ENCODE results near the gene FAM83B.
"Not testable (repeated sequence)": the region's sequence is repeated elsewhere in the genome, so short reads cannot be mapped to it uniquely, and the experiment has no call there.

Gene FAM83B
- total RNA-seq = 0 to 2.4 (median 0) reads per million in 17 experiments

- peak in 1 of 4 experiments; percentile 6 for DNase-seq
Observed at GRCh38 chr6:54846243-54846856, at the start of gene FAM83B. FAM83B (plus strand) TSS chr6:54846771; CDS start chr6:54870247, 23,476 bp downstream.

- not testable (repeated sequence) for DNase-seq
Observed at GRCh38 chr6:54796918-54797317, 49.7 kb upstream of the FAM83B start.

GRCh38 chr6:54800050-54800600 is 46.4 kb upstream of the FAM83B start:
- no peak for DNase-seq

- no peak for DNase-seq
Observed at GRCh38 chr6:54801244-54801643, 45.3 kb upstream of the FAM83B start.

GRCh38 chr6:54801669-54802068 is 44.9 kb upstream of the FAM83B start:
- peak in 1 of 4 experiments; percentile 3 for DNase-seq

- peak in 1 of 4 experiments; percentile 19 for DNase-seq
Observed at GRCh38 chr6:54802775-54803634, 43.6 kb upstream of the FAM83B start.

GRCh38 chr6:54805077-54805476 is 41.5 kb upstream of the FAM83B start:
- DNase-seq = no peak

GRCh38 chr6:54810147-54810546 is 36.4 kb upstream of the FAM83B start:
- no peak for DNase-seq

- no peak for DNase-seq
Observed at GRCh38 chr6:54813892-54814291, 32.7 kb upstream of the FAM83B start.

- DNase-seq = no peak
Observed at GRCh38 chr6:54817236-54817635, 29.3 kb upstream of the FAM83B start.

GRCh38 chr6:54817834-54818233 is 28.7 kb upstream of the FAM83B start:
- DNase-seq = no peak

GRCh38 chr6:54824225-54824624 is 22.3 kb upstream of the FAM83B start:
- DNase-seq = not testable (repeated sequence)

GRCh38 chr6:54827010-54827409 is 19.6 kb upstream of the FAM83B start:
- no peak for DNase-seq

GRCh38 chr6:54830216-54830615 is 16.4 kb upstream of the FAM83B start:
- no peak for DNase-seq

GRCh38 chr6:54835176-54835575 is 11.4 kb upstream of the FAM83B start:
- no peak for DNase-seq

- peak in 3 of 4 experiments; percentile 2 to 53 (median 11) for DNase-seq
Observed at GRCh38 chr6:54846857-54847674, 495 bp downstream of the FAM83B start.

- no peak for DNase-seq
Observed at GRCh38 chr6:54847799-54848597, 1.4 kb downstream of the FAM83B start.

- no peak for DNase-seq
Observed at GRCh38 chr6:54850114-54850513, 3.5 kb downstream of the FAM83B start.

- DNase-seq = no peak
Observed at GRCh38 chr6:54856129-54856528, 9.6 kb downstream of the FAM83B start.

GRCh38 chr6:54860132-54860531 is 13.6 kb downstream of the FAM83B start:
- DNase-seq = no peak

GRCh38 chr6:54860739-54861138 is 14.2 kb downstream of the FAM83B start:
- DNase-seq = no peak

Measured in suppressor macrophage (primary cell).